ENCODE measurements around the gene STPG4.
"Not testable (repeated sequence)": the region's sequence is repeated elsewhere in the genome, so short reads cannot be mapped to it uniquely, and the experiment has no call there.

The STPG4 gene

GRCh38 chr2:47126783-47127182 is 28.3 kb downstream of the STPG4 start:
- DNase-seq (ENCODE audit: low read depth): no peak

GRCh38 chr2:47124740-47125139 is 30.4 kb downstream of the STPG4 start:
- DNase-seq (ENCODE audit: low read depth): not testable (repeated sequence)

- not testable (repeated sequence) for DNase-seq (ENCODE audit: low read depth)
These were observed 34.7 kb downstream of the STPG4 start for GRCh38 chr2:47120424-47120823.

DNA sequence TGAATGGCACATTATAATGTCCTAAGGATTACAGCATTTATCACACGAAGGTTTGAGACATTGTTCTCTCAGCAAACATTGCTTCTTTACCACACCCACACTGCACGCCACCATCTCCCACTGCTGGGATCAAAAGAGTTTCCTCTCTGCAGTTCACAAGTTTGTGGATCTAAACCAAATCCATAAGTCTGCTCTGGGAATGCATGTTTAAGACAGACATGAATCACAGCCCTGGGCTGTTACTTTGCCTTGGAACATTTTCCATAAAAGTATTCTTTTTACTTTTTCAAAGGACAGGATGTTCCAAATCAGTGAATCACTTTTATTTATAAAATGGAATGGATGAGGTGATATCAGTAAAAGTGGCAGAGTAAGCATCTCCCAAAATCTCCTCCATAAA is 36.1 kb downstream of the STPG4 start:
- DNase-seq (ENCODE audit: low read depth): no peak

- DNase-seq (ENCODE audit: low read depth): no peak
These were observed 36.5 kb downstream of the STPG4 start for GRCh38 chr2:47118581-47118980.

GRCh38 chr2:47112665-47113435 is 42.3 kb downstream of the STPG4 start:
- no peak for DNase-seq (ENCODE audit: low read depth)

DNA sequence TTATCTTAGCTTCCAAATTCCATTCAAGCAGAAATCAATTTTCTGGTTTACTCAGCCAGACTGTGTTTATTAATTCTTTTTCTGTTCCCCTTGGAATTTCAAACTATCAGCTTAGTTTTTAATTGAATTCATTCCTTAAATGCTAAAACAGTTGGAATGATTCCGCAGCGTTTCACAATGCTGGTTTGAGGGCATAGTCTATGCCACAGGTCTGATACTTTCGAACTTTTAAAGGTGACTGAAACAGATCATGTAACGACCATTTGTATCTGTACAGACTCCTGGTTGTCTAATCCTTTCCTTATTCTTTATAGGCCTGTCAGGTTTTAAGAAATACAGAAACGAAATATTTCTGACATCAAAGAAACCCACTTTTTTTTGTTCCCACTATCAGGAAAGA is 45.4 kb downstream of the STPG4 start:
- DNase-seq (ENCODE audit: low read depth): no peak

- DNase-seq (ENCODE audit: low read depth): no peak
These were observed 46.1 kb downstream of the STPG4 start for GRCh38 chr2:47109007-47109375.

DNA sequence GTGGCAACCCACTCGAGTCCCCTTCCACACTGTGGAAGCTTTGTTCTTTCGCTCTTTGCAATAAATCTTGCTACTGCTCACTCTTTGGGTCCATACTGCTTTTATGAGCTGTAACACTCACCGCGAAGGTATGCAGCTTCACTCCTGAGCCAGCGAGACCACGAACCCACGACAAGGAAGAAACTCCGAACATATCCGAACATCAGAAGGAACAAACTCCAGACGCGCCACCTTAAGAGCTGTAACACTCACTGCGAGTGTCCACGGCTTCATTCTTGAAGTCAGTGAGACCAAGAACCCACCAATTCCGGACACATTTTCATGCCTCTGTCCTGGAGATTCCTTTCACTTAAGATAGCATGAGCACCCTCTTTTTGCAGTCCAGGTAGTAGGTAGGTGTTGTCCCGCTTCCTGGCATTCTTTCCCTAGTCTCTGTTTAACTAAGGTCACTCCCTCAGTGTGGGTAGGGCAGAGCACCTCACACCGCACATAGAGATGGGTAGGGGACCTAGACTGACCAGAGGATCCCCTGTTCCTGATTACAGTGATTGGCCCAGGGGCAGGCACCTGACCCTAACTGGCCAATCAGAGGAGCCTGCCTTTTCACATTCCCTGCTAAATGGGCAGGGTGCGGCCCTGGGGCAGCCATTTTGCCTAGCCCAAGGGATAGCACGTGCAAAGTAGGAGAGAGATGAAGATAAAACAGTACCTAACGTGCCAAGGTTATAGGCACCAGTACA is 46.7 kb downstream of the STPG4 start:
- not testable (repeated sequence) for DNase-seq (ENCODE audit: low read depth)

GRCh38 chr2:47107201-47107600 is 47.9 kb downstream of the STPG4 start:
- not testable (repeated sequence) for DNase-seq (ENCODE audit: low read depth)

- DNase-seq (ENCODE audit: low read depth): not testable (repeated sequence)
These were observed 48.9 kb downstream of the STPG4 start for GRCh38 chr2:47106231-47106630.

DNA sequence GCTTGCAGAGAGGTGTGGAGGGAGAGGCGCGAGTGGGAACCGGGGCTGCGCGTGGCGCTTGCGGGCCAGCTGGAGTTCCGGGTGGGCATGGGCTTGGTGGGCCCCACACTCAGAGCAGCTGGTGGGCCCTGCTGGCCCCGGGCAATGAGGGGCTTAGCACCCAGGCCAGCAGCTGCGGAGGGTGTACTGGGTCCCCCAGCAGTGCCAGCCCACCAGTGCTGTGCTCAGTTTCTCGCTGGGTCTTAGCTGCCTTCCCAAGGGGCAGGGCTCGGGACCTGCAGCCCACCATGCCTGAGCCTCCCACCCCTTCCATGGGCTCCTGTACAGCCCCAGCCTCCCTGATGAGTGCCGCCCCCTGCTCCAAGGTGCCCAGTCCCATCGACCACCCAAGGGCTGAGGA is 55.4 kb downstream of the STPG4 start:
- not testable (repeated sequence) for DNase-seq (ENCODE audit: low read depth)

GRCh38 chr2:47098953-47099352 is 56.2 kb downstream of the STPG4 start:
- DNase-seq (ENCODE audit: low read depth): no peak

GRCh38 chr2:47097563-47097962 is 57.5 kb downstream of the STPG4 start:
- no peak for DNase-seq (ENCODE audit: low read depth)

- no peak for DNase-seq (ENCODE audit: low read depth)
These were observed 58.7 kb downstream of the STPG4 start for GRCh38 chr2:47096451-47096850.

DNA sequence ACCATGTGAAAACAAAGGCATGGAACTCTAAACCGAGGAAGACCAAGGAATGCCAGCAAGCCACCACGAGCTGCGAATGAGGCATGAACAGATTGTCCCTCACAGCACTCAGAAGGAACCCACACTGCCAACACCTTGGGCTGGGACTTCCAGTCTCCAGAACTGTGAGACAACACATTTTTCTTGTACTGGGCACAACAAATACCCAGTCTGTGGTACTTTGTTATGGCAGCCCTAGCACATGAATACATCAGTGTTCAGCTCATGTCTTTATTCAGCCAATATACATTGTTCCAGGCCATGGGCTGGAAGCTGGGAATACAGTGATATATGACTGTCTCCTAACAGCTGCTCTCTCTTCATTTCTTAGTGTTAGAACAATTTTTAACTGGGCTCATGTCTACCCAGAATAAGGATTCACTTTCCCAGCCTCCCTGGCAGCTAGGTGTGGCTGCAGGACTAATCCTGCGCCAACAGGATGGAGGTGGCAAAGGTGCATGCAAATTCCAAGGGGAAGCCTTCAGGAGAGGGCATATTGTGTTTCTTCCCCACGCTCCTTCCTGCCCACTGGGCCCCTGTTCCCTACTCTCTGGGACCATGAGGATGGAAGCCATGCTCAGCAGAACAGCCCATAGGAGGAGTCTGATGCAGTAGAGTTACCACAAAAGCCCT is 59.6 kb downstream of the STPG4 start:
- no peak for DNase-seq (ENCODE audit: low read depth)

- DNase-seq (ENCODE audit: low read depth): no peak
These were observed 60.5 kb downstream of the STPG4 start for GRCh38 chr2:47094511-47095142.

GRCh38 chr2:47093626-47094025 is 61.5 kb downstream of the STPG4 start:
- DNase-seq (ENCODE audit: low read depth): no peak

GRCh38 chr2:47092465-47092864 is 62.6 kb downstream of the STPG4 start:
- no peak for DNase-seq (ENCODE audit: low read depth)

DNA sequence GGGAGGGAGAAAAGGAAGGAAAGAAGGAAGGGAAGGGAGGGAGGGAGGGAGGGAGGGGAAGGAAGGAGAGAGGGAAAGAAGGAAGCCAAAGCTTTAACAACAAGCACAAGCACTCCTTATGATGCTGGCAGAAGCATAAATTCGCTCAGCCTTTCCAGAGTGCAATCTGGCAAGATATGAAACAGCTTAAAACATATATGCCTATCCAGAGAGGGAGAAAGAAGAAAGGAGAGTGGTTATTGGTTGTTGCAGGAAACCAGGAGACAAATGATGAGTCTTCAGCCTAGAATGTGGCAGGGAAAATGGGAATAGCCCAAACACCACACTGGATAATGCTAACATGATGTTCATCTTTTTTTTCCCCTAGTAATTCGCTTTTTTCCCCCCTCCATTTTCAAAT is 64.0 kb downstream of the STPG4 start:
- no peak for DNase-seq (ENCODE audit: low read depth)

DNA sequence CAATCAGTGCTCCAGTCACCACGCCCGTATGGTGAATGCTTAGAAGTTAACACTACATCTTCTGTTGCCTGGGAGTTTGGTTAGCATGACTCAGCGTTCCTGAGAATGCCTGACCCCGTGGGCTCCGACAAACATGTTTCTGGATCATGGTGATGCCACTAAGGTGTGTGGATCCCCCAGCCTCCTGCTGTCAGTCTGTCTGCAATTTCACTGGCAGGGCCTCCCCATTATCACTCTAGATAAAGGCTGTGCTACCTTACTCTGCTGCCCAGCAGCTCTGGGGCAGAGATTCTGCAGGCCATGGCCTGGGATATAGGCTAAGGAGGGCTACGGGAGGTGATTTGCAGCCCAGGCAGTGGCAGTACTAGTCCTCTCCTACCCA is 66.0 kb downstream of the STPG4 start:
- no peak for DNase-seq (ENCODE audit: low read depth)

- DNase-seq (ENCODE audit: low read depth): no peak
These were observed 66.6 kb downstream of the STPG4 start for GRCh38 chr2:47088371-47089082.
